ENCODE results near the gene ATG10.
"Not testable (repeated sequence)": the region's sequence is repeated elsewhere in the genome, so short reads cannot be mapped to it uniquely, and the experiment has no call there.

ATG10 gene

GRCh38 chr5:82244854-82245635, 273.2 kb downstream of the ATG10 start:
- no peak for DNase-seq

DNA sequence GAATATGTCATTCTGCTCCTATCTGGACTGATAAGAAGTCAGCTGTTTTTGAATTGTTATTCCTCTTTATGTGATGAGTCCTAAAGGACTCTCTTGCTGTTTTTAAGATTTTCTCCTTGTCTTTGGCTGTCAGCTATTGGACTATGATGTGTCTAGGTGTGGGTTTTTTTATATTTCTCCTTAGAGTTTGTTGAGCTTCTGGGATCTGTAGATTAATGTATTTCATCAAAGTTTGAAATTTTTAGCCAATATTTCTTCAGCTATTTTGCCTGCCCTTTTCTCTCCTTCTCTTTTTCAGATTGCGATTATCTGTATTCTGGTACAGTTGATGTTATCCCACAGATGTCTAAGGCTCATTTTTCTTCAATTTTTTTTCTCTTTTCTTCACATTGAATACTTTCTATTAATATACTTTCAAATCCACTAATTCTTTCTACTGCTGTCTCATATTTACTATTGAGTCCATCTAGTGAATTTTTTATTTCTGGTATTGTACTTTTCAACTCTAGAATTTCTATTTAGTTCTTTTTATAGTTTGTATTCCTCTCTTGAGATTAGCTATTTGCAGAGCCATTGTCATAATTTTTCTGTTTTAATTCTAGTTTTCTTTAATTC, 275.2 kb downstream of the ATG10 start:
- DNase-seq: no peak

DNA sequence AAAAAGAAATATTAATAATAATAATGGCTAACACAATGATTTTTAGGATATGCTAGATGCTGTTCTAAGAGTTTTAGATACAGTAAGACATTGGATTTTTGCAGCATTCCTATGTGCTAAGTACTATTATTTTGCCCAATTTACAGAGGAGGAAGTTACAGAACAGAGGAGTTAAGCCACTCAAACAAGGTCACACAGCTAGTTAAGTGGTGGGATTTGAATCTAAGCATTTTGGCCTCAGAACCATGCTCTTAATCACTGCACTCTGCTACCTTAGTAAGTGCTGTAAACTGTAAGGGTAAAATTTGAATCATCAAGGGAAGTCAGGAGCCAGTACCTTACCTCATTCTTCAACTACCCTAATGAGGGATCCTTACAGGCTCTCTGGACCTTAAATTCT, 280.9 kb downstream of the ATG10 start:
- no peak for DNase-seq

DNA sequence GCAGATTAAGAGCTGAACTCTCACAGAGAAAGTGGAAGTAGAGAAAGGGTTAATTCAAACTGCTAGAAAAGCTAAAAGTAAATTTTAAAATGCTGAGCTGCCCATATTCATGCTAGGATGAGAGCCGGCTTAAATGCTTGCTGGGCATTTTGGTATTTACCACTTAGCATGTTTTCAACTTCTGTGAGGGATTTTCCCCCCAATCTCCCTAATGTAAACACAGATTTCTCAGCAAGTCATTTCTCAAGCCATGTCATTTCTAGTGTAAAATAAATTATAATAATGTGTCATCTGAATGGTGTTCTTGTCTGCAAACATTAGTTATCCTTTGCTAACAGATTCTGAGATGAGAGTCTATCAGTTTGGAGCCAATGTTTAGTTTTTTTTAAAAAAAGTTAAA, 284.0 kb downstream of the ATG10 start:
- no peak for DNase-seq

GRCh38 chr5:82257247-82257646, 285.4 kb downstream of the ATG10 start:
- no peak for DNase-seq

GRCh38 chr5:82257729-82258128, 285.9 kb downstream of the ATG10 start:
- no peak for DNase-seq

GRCh38 chr5:82259172-82259800, 287.5 kb downstream of the ATG10 start:
- no peak for DNase-seq

DNA sequence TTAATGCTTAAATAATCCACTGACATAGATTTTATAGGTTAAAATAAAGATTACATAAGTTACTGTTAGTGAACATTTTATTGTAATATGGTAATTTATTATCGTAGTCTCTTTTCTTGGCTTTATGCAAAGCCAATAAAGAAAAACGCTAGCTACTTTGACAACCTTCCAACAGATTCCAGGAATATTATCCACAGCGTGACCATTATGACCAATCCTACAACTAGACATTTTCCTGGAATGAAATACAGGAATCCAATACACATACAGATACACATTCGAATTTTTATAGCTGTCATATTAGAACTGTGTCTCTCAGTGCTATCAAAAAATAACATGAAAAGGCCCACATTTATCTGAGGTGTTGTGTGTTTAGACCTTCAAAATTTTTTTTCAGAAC, 293.2 kb downstream of the ATG10 start:
- DNase-seq: no peak

- DNase-seq: not testable (repeated sequence)
Observed at GRCh38 chr5:82267297-82267933, 295.6 kb downstream of the ATG10 start.

GRCh38 chr5:82269363-82269762, 297.5 kb downstream of the ATG10 start:
- not testable (repeated sequence) for DNase-seq

DNA sequence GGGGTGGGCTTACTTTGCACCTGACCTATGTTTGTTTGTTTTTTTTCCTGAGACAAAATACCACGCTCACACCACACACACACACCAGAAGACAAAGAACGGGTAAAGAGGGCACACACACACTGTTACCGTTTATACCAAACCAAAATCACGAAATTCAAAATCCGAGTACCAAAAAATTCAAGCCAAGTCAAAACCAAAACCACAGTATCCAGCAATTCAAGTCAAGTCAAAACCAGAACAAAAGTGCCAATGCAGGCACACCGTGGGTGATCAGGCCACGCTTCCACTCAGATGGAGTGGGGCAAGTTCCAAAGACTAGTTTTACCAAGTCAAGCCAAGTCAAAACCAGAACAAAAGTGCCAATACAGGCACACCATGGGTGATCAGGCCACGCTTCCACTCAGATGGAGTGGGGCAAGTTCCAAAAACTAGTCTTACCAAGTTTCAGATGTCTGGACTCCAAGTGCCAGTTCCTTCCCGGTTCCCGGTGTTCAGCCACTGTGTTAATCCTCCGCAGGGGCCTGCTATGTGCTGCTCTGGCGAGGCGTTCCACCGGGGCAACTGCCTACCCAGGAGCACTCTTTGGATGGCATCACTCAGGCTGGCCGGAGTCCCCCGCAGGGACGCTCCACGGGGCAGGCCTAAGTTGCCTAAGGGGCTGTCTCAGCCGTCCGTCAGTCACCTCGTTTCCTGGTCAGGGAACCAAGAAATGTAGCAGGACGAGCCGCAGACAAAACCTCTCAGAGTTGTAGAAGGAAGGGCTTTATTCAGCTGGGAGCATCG, 300.9 kb downstream of the ATG10 start:
- DNase-seq: not testable (repeated sequence)

GRCh38 chr5:82273426-82273825, 301.6 kb downstream of the ATG10 start:
- DNase-seq: not testable (repeated sequence)

GRCh38 chr5:82274343-82275211, 302.8 kb downstream of the ATG10 start:
- DNase-seq: no peak

- no peak for DNase-seq
Observed at GRCh38 chr5:82275216-82275664, 303.4 kb downstream of the ATG10 start.

GRCh38 chr5:82276800-82277612, 305.2 kb downstream of the ATG10 start:
- no peak for DNase-seq

- DNase-seq: no peak
Observed at GRCh38 chr5:82277613-82277986, 305.8 kb downstream of the ATG10 start.

DNA sequence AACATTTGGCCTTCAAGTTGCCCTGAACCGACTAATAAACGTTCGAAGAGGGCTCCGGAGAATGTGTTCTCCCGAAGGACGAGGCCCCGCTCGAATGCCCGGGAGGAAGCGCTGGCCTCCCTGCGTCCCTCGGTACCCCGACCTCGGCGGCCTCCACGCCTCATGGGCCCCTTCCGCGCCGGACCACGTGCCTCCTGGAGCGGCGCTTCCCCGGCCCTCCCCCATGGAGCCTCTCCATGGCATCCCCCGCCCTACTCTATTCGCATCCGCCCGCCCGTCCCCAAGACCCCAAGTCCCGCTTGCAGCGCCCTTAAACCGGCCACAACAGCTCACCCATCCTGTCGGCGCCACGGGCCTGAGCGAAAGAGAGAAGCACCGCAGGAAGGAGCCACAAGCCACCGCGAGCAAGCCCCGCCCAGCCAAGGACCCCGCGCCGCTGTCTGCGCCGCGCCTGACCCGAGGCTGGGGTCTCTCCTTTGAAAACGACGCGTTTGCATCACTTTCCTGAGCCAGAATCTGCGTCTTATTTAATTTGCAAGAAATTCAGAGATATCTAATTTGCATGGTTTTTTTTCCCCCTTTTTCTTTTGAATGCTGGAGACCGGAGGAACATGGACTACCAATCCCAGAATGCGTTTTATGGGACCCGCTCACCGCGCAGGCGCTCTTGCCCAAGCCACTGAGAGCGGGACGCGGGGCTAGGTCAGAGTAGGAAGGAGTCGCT, 306.3 kb downstream of the ATG10 start, which contains the start of gene RPS23:
Gene RPS23, minus strand, starts transcription at position 368 of the 724 bp plus-strand sequence. Its CDS starts 31 bp downstream, at position 337.
- peak; percentile 53 for DNase-seq

DNA sequence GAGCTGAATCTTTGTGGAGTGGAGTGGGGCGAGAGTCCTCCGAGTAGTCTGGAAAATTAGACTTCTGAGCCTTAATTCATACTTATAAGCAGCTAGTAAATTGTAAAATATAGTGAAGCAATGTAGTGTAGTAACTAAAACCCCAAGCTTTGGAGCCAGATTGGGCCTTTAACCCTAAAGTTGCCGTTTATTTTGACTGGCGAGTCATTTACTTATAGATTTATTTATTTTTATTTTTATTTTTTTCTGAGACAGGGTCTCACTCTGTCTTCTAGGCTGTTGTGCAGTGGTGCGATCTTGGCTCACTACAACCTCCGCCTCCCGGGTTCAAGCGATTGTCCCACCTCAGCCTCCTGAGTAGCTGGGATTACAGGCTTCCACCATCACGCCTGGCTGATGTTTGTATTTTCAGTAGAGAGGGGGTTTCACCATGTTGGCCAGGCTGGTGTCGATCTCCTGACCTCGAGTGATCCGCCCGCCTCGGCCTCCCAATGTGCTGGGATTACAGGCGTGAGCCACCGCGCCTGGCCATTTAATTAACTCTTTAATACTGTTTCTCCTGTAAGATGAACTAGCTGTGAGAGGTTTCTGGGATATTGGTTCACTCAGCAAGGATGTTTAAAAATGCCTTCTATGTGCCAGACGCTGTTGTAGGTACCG, 307.0 kb downstream of the ATG10 start:
- no peak for DNase-seq

DNA sequence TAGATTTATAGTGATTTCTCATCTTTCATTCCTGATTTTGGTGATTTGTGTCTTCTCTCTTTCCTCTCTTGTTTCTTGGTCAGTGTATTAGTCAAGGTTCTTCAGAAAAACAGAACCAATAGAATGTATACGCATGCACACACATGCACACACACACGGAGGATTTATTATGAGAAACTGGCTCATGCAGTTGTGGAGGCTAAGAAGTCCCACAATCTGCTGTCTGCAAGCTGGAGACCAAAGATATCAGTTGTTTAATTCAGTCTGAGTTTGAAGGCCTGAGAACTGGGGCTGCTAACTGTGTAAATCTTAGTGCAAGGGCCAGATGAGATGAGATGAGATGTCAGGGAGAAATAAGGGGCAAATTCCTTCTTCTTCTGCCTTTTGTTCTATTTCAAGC, 312.1 kb downstream of the ATG10 start:
- DNase-seq: no peak

Data from NCI-H2107 (cell line).